ENCODE results near the gene MYO1H.
A peak's percentile ranks its signal among the peaks of the same experiment; 100 is the strongest.
"Not testable (repeated sequence)": the region's sequence is repeated elsewhere in the genome, so short reads cannot be mapped to it uniquely, and the experiment has no call there.

MYO1H gene

GRCh38 chr12:109461846-109462756, 114.4 kb downstream of the MYO1H start:
- H3K4me3 ChIP-seq (ENCODE audit: low read length): no peak overlapping the region
- DNase-seq (ENCODE audit: low read depth, low spot score): no peak

- peak overlapping the region; percentile 4 for H3K4me3 ChIP-seq (ENCODE audit: low read length)
- peak; percentile 66 for DNase-seq (ENCODE audit: low read depth, low spot score)
Measured at GRCh38 chr12:109462868-109463692, 115.4 kb downstream of the MYO1H start.

GRCh38 chr12:109463756-109464155, 116.1 kb downstream of the MYO1H start:
- DNase-seq (ENCODE audit: low read depth, low spot score): no peak
- peak overlapping the region; percentile 4; the same call in 1 of the 2 replicates for H3K4me3 ChIP-seq (ENCODE audit: low read length)

GRCh38 chr12:109464642-109465351, 117.1 kb downstream of the MYO1H start:
- H3K4me3 ChIP-seq (ENCODE audit: low read length): no peak overlapping the region
- no peak for DNase-seq (ENCODE audit: low read depth, low spot score)

- no peak for DNase-seq (ENCODE audit: low read depth, low spot score)
- no peak overlapping the region for H3K4me3 ChIP-seq (ENCODE audit: low read length)
Measured at GRCh38 chr12:109466305-109466704, 118.6 kb downstream of the MYO1H start.

GRCh38 chr12:109466821-109467220, 119.1 kb downstream of the MYO1H start:
- no peak for DNase-seq (ENCODE audit: low read depth, low spot score)
- no peak overlapping the region for H3K4me3 ChIP-seq (ENCODE audit: low read length)

GRCh38 chr12:109467978-109468676, 120.4 kb downstream of the MYO1H start:
- DNase-seq (ENCODE audit: low read depth, low spot score): no peak
- H3K4me3 ChIP-seq (ENCODE audit: low read length): no peak overlapping the region

GRCh38 chr12:109469517-109469916, 121.8 kb downstream of the MYO1H start:
- DNase-seq (ENCODE audit: low read depth, low spot score): no peak
- H3K4me3 ChIP-seq (ENCODE audit: low read length): no peak overlapping the region

- no peak for DNase-seq (ENCODE audit: low read depth, low spot score)
- H3K4me3 ChIP-seq (ENCODE audit: low read length): no peak overlapping the region
Measured at GRCh38 chr12:109473006-109473405, 125.3 kb downstream of the MYO1H start.

GRCh38 chr12:109473526-109474270, 126.0 kb downstream of the MYO1H start:
- not testable (repeated sequence) for DNase-seq (ENCODE audit: low read depth, low spot score)

GRCh38 chr12:109475121-109475520, 127.4 kb downstream of the MYO1H start:
- no peak overlapping the region for H3K4me3 ChIP-seq (ENCODE audit: low read length)
- no peak for DNase-seq (ENCODE audit: low read depth, low spot score)

More at GRCh38 chr12:109473526-109474270, 126.0 kb downstream of the MYO1H start:
- H3K4me3 ChIP-seq (ENCODE audit: low read length): not testable (repeated sequence)

- H3K4me3 ChIP-seq (ENCODE audit: low read length): peak overlapping the region; percentile 78
- no peak for DNase-seq (ENCODE audit: low read depth, low spot score)
Measured at GRCh38 chr12:109475993-109476806, 128.5 kb downstream of the MYO1H start.

GRCh38 chr12:109476807-109477184, 129.1 kb downstream of the MYO1H start:
- peak overlapping the region; percentile 78 for H3K4me3 ChIP-seq (ENCODE audit: low read length)
- no peak for DNase-seq (ENCODE audit: low read depth, low spot score)

- peak within 1 kb of the TSS; percentile 78 for H3K4me3 ChIP-seq (ENCODE audit: low read length)
- DNase-seq (ENCODE audit: low read depth, low spot score): peak; percentile 83
Measured at GRCh38 chr12:109477185-109477962, 129.7 kb downstream of the MYO1H start, which contains the start of the genes KCTD10 and UBE3B. KCTD10 (minus strand) TSS chr12:109477300; CDS start chr12:109477262, 38 bp downstream. UBE3B (plus strand) TSS chr12:109477634; CDS start chr12:109483552, 5,918 bp downstream.

- peak overlapping the region; percentile 78 for H3K4me3 ChIP-seq (ENCODE audit: low read length)
- DNase-seq (ENCODE audit: low read depth, low spot score): no peak
Measured at GRCh38 chr12:109477963-109478315, 130.2 kb downstream of the MYO1H start.

GRCh38 chr12:109479761-109480160, 132.1 kb downstream of the MYO1H start:
- H3K4me3 ChIP-seq (ENCODE audit: low read length): no peak overlapping the region
- DNase-seq (ENCODE audit: low read depth, low spot score): no peak
